ENCODE data around the gene SH3BP1.

The SH3BP1 gene

GRCh38 chr22:37705205-37705604 is 65.7 kb downstream of the SH3BP1 start:
- no peaks in the 10 kb centered on the region for H3K36me3 ChIP-seq (ENCODE audit: control insufficient read depth, insufficient read depth, low read length)
- H3K27ac ChIP-seq (ENCODE audit: low read depth, low read length) = no peak overlapping the region

More at GRCh38 chr22:37705205-37705604, 65.7 kb downstream of the SH3BP1 start:
- Histone ChIP-seq H3K27me3 (ENCODE audit: control insufficient read depth, insufficient read depth, low read length) (no peaks in the 10 kb centered on the region), H3K9ac (ENCODE audit: low read length) (no peak overlapping the region), H3K4me3 (ENCODE audit: low read length) (no peak overlapping the region), H3K4me1 (ENCODE audit: control insufficient read depth, insufficient read depth, low read length) (no peaks in the 10 kb centered on the region)

All from rectal smooth muscle tissue (tissue), 1 donor.